ENCODE results near the gene SPATA18. TPM values are rescaled to one million over a fixed set of nuclear protein-coding genes. Genes with fewer than 3 reads are reported as not detected.

The SPATA18 gene
- total and polyA plus RNA-seq, 11 donors = 0.23 to 5.7 (median 1.7) TPM

GRCh38 chr4:52016981-52017380 lies 34.1 kb upstream of the SPATA18 start:
- Histone ChIP-seq H3K27ac (no peak overlapping the region), H3K4me3 (no peak overlapping the region), H3K27me3 (no peaks in the 10 kb centered on the region), H3K4me1 (peaks cover 0 to 13% (median 0%) of the 10 kb centered on the region in 12 donors), H3K36me3 (peaks cover 0 to 66% (median 13%) of the 10 kb centered on the region in 9 donors), H3K9me3 (no peaks in the 10 kb centered on the region)
- DNase-seq = no peak
- 81 to 89% (median 85%) methylated on average over 3 of the region's 3 CpGs for WGBS, 4 donors
- no peak for ATAC-seq
- intact Hi-C loops (cut with DNase I) = no loop called here
- TF ChIP-seq CTCF (IDR thresholded peaks at IDR 0.05) = no peak
- TF ChIP-seq POLR2A (IDR thresholded peaks at IDR 0.05) = no peak

- H3K4me1 ChIP-seq = peaks cover 0 to 13% (median 0%) of the 10 kb centered on the region in 12 donors
- H3K4me3 ChIP-seq = no peak overlapping the region
- no peak overlapping the region for H3K27ac ChIP-seq
- no peak for TF ChIP-seq POLR2A (IDR thresholded peaks at IDR 0.05)
- WGBS, 4 donors = 43 to 56% (median 50%) methylated on average over 1 of the region's 1 CpG
- peaks cover 0 to 68% (median 22%) of the 10 kb centered on the region in 9 donors for H3K36me3 ChIP-seq
- no peaks in the 10 kb centered on the region for H3K27me3 ChIP-seq
- H3K9me3 ChIP-seq = no peaks in the 10 kb centered on the region
- no peak for DNase-seq
- intact Hi-C loops (cut with DNase I) = no loop called here
- no peak for ATAC-seq
Observed at GRCh38 chr4:52017814-52018213, 33.3 kb upstream of the SPATA18 start.

GRCh38 chr4:52019936-52020657 lies 31.0 kb upstream of the SPATA18 start, which contains the start of gene LRRC66:
TSS of gene LRRC66 (minus strand) at chr4:52020363. CDS start at chr4:52017613, 2,750 bp downstream.
- Histone ChIP-seq H3K4me3 (no peak within 1 kb of the TSS), H3K9me3 (no peaks in the 10 kb centered on the region), H3K36me3 (peaks cover 0 to 78% (median 42%) of the 10 kb centered on the region in 9 donors), H3K27me3 (no peaks in the 10 kb centered on the region), H3K4me1 (peaks cover 0 to 7% (median 0%) of the 10 kb centered on the region in 12 donors), H3K27ac (no peak within 1 kb of the TSS)
- DNase-seq (peak in 1 of 5 donors; percentile 33), ATAC-seq (peak in 2 of 4 donors; percentile 38 to 45)
- intact Hi-C loops (cut with DNase I) = loop anchor here in 3 of 10 donors (5.0 to 10.0 kb wide), 3 partner anchors 125 to 183 kb away; no protein-coding TSS in a partner anchor
- TF ChIP-seq POLR2A (IDR thresholded peaks at IDR 0.05) (no peak), CTCF (IDR thresholded peaks at IDR 0.05) (no peak)
- 87 to 92% (median 89%) methylated on average over 6 of the region's 6 CpGs for whole genome bisulfite sequencing, 4 donors

GRCh38 chr4:52028970-52029369 lies 22.1 kb upstream of the SPATA18 start:
- DNase-seq = no peak
- intact Hi-C loops (cut with DNase I) = loop anchor here in 8 of 10 donors (5.0 to 10.0 kb wide), 3 partner anchors 132 to 197 kb away; no protein-coding TSS in a partner anchor
- Histone ChIP-seq H3K27ac (no peak overlapping the region), H3K4me1 (peaks cover 0 to 7% (median 0%) of the 10 kb centered on the region in 12 donors), H3K9me3 (no peaks in the 10 kb centered on the region), H3K27me3 (no peaks in the 10 kb centered on the region), H3K4me3 (no peak overlapping the region), H3K36me3 (peaks cover 0 to 92% (median 60%) of the 10 kb centered on the region in 9 donors)
- ATAC-seq = no peak
- 88 to 94% (median 91%) methylated on average over 1 of the region's 1 CpG for WGBS, 4 donors
- no peak for TF ChIP-seq CTCF (IDR thresholded peaks at IDR 0.05)
- no peak for TF ChIP-seq POLR2A (IDR thresholded peaks at IDR 0.05)
